H1 (cell line): Measurements from ENCODE around the gene ACTR3C. TPM values are rescaled to one million over a fixed set of nuclear protein-coding genes. Genes with fewer than 3 reads are reported as not detected.

Source experiments
- CTCF ChIA-PET: fragments of 300-600 bp; sonication (Branson Sonifier 250); formaldehyde crosslinking; loops from one replicate; lab custom pipeline; 2021; ENCODE audit not compliant: partially characterized antibody; lab: Charles Lee
- POLR2A ChIA-PET: fragments of 300-600 bp; sonication (Branson Sonifier 250); formaldehyde crosslinking; loops from one replicate; lab custom pipeline; 2021; ENCODE audit warnings: inconsistent platforms; ENCODE audit not compliant: partially characterized antibody; lab: Charles Lee
- DNase-seq, 2 experiments: peaks; one replicate each; pipeline versions ENCODE4 v3.0.0 to v3.0.0-alpha.2; 2010 to 2022; ENCODE audit warnings: low spot score in 2 of 2, low read depth in 1 of 2, mixed read lengths in 1 of 2
- FAIRE-seq: peaks from 2 replicates; lab custom pipeline; 2011; peaks lifted over from hg19 to GRCh38; lab: Jason Lieb, UNC
- H2AFZ ChIP-seq: 2 replicates; pipeline ENCODE4 v1.8.1; 2012; ENCODE audit warnings: low read length, inconsistent platforms
- H2AK5ac ChIP-seq: 2 replicates; pipeline ENCODE4 v1.6.1; 2013; ENCODE audit warnings: low read depth, low read length
- H2BK120ac ChIP-seq: replicated peaks from 2 replicates; pipeline ENCODE3; 2013; ENCODE audit warnings: low read depth, low read length, inconsistent platforms
- H2BK12ac ChIP-seq: 2 replicates; pipeline ENCODE4 v1.6.1; 2013; ENCODE audit warnings: low read depth, low read length
- H2BK15ac ChIP-seq: 2 replicates; pipeline ENCODE4 v1.6.1; 2013; ENCODE audit warnings: low read length
- H2BK20ac ChIP-seq: 2 replicates; pipeline ENCODE4 v1.6.1; 2013; ENCODE audit warnings: low read length
- H2BK5ac ChIP-seq: 2 replicates; pipeline ENCODE4 v1.6.1; 2013; ENCODE audit warnings: low read depth, low read length
- H3K14ac ChIP-seq: 2 replicates; pipeline ENCODE4 v1.6.1; 2013; ENCODE audit warnings: inconsistent platforms; ENCODE audit not compliant: insufficient read length
- H3K18ac ChIP-seq: 2 replicates; pipeline ENCODE4 v1.6.1; 2013; ENCODE audit warnings: low read length; ENCODE audit errors: extremely low read depth
- H3K23ac ChIP-seq: 2 replicates; pipeline ENCODE4 v1.6.1; 2013; ENCODE audit warnings: inconsistent platforms; ENCODE audit not compliant: insufficient read length
- H3K23me2 ChIP-seq: 2 replicates; pipeline ENCODE4 v1.6.1; 2013; ENCODE audit warnings: low read depth, low read length
- H3K27ac ChIP-seq: 2 replicates; pipeline ENCODE4 v1.6.1; 2011; ENCODE audit warnings: low read depth, low read length, inconsistent platforms
- H3K27me3 ChIP-seq, 4 experiments: replicated peaks in 1 of 4; 1 replicate in 1 of 4; 2 replicates in 3 of 4; pipeline versions ENCODE4 v1.6.1 to v1.8.1; 2011 to 2013; ENCODE audit warnings: low read length in 3 of 4, mild to moderate bottlenecking in 3 of 4, inconsistent platforms in 2 of 4, mixed read lengths in 2 of 4, moderate library complexity in 1 of 4; ENCODE audit not compliant: control insufficient read depth in 3 of 4, insufficient read depth in 3 of 4; ENCODE audit errors: extremely low read depth in 1 of 4
- H3K36me3 ChIP-seq, 4 experiments: 2 replicates each; pipeline versions ENCODE4 v1.6.1 to v1.8.1; 2011 to 2013; ENCODE audit warnings: mild to moderate bottlenecking in 4 of 4, low read length in 3 of 4, moderate library complexity in 2 of 4, control low read depth in 1 of 4, inconsistent platforms in 1 of 4; ENCODE audit not compliant: insufficient read depth in 4 of 4, control insufficient read depth in 2 of 4
- H3K4ac ChIP-seq: replicated peaks from 2 replicates; pipeline ENCODE3; 2013; ENCODE audit warnings: low read length, low read depth, mixed read lengths, inconsistent platforms; ENCODE audit not compliant: insufficient read length
- H3K4me1 ChIP-seq, 4 experiments: replicated peaks in 1 of 4; 1 replicate in 1 of 4; 2 replicates in 3 of 4; pipeline versions ENCODE4 v1.6.1 to v1.8.1; 2011 to 2013; ENCODE audit warnings: low read length in 3 of 4, inconsistent platforms in 2 of 4, mixed read lengths in 1 of 4; ENCODE audit not compliant: insufficient read depth in 4 of 4, control insufficient read depth in 3 of 4
- H3K4me2 ChIP-seq, 2 experiments: 2 replicates each; pipeline versions ENCODE4 v1.6.1 to v1.8.1; 2011 to 2013; ENCODE audit warnings: low read depth in 2 of 2, low read length in 2 of 2, control low read depth in 1 of 2, inconsistent platforms in 1 of 2, mild to moderate bottlenecking in 1 of 2; ENCODE audit not compliant: insufficient read depth in 1 of 2
- H3K4me3 ChIP-seq, 4 experiments: fragments of 200-600, 300-600 bp in 1 of 4; sonication (generic), shearing (Covaris generic), sonication (Bioruptor Twin) in 1 of 4; 2 replicates each; pipeline versions ENCODE4 v1.5.1 to v1.8.1; 2011 to 2016; ENCODE audit warnings: low read length in 4 of 4, low read depth in 3 of 4, control low read depth in 2 of 4, inconsistent platforms in 2 of 4, mild to moderate bottlenecking in 2 of 4, mixed read lengths in 1 of 4, moderate library complexity in 1 of 4; ENCODE audit not compliant: insufficient read depth in 2 of 4; ENCODE audit errors: extremely low read depth in 1 of 4
- H3K56ac ChIP-seq: replicated peaks from 2 replicates; pipeline ENCODE3; 2013; ENCODE audit warnings: low read depth, mild to moderate bottlenecking, mixed read lengths, low read length, inconsistent platforms; ENCODE audit not compliant: insufficient read length
- H3K79me1 ChIP-seq: 2 replicates; pipeline ENCODE4 v1.6.1; 2013; ENCODE audit warnings: low read depth, low read length, control low read depth
- H3K79me2 ChIP-seq, 2 experiments: 2 replicates each; pipeline versions ENCODE4 v1.6.1 to v1.8.1; 2012 to 2013; ENCODE audit warnings: low read length in 2 of 2, mild to moderate bottlenecking in 2 of 2, inconsistent platforms in 1 of 2; ENCODE audit not compliant: insufficient read depth in 2 of 2, control insufficient read depth in 1 of 2
- H3K9ac ChIP-seq, 4 experiments: replicated peaks in 1 of 4; 1 replicate in 1 of 4; 2 replicates in 3 of 4; pipeline versions ENCODE4 v1.6.1 to v1.8.1; 2011 to 2013; ENCODE audit warnings: low read depth in 3 of 4, low read length in 3 of 4, control low read depth in 2 of 4, mild to moderate bottlenecking in 2 of 4, moderate library complexity in 2 of 4, inconsistent platforms in 1 of 4; ENCODE audit errors: extremely low read depth in 1 of 4
- H3K9me3 ChIP-seq, 2 experiments: 2 replicates each; pipeline versions ENCODE4 v1.6.1 to v1.8.1; 2012 to 2013; ENCODE audit warnings: mild to moderate bottlenecking in 2 of 2, moderate library complexity in 2 of 2, control low read depth in 1 of 2, inconsistent platforms in 1 of 2, low read depth in 1 of 2, low read length in 1 of 2, mixed read lengths in 1 of 2; ENCODE audit not compliant: insufficient read depth in 2 of 2
- H4K20me1 ChIP-seq, 2 experiments: replicated peaks in 1 of 2; 2 replicates each; pipeline versions ENCODE3 to v1.8.1; 2011 to 2013; ENCODE audit warnings: inconsistent platforms in 2 of 2, low read length in 2 of 2, mild to moderate bottlenecking in 1 of 2; ENCODE audit not compliant: insufficient read depth in 2 of 2, control insufficient read depth in 1 of 2
- H4K5ac ChIP-seq: 2 replicates; pipeline ENCODE4 v1.6.1; 2013; ENCODE audit warnings: low read length, low read depth, mixed read lengths, inconsistent platforms; ENCODE audit not compliant: insufficient read length
- H4K8ac ChIP-seq: 2 replicates; pipeline ENCODE4 v1.8.0; 2013; ENCODE audit warnings: mild to moderate bottlenecking, moderate library complexity, low read length, inconsistent platforms; ENCODE audit not compliant: insufficient read depth; ENCODE audit errors: extremely low read depth
- H4K91ac ChIP-seq: replicated peaks from 2 replicates; pipeline ENCODE3; 2013; ENCODE audit warnings: low read length, mixed read lengths, inconsistent platforms; ENCODE audit not compliant: insufficient read length
- CREB1 ChIP-seq: IDR thresholded peaks from 2 replicates; pipeline ENCODE4 v1.6.1; 2012; ENCODE audit warnings: inconsistent platforms
- POLR2A ChIP-seq, 2 experiments: IDR thresholded peaks; 1 replicate in 1 of 2; 2 replicates in 1 of 2; pipeline ENCODE4 v1.6.1; 2011; ENCODE audit warnings: low read depth in 2 of 2, low read length in 2 of 2, mild to moderate bottlenecking in 2 of 2; ENCODE audit errors: control extremely low read depth in 1 of 2
- RAD21 ChIP-seq, 2 experiments: IDR thresholded peaks in 1 of 2; conservative IDR thresholded peaks in 1 of 2; 2 replicates each; pipeline ENCODE4 v1.6.1; 2011; ENCODE audit warnings: low read depth in 2 of 2, low read length in 2 of 2, improper control_type of control experiment in 1 of 2, inconsistent platforms in 1 of 2, mild to moderate bottlenecking in 1 of 2, moderate library complexity in 1 of 2
- TBP ChIP-seq: IDR thresholded peaks from 2 replicates; pipeline ENCODE4 v1.6.1; 2011; ENCODE audit warnings: low read depth, low read length, improper control_type of control experiment
- YY1 ChIP-seq: IDR thresholded peaks from 2 replicates; pipeline ENCODE4 v1.6.1; 2011; ENCODE audit warnings: low read depth, mild to moderate bottlenecking, low read length
- ZNF274 ChIP-seq: IDR thresholded peaks from 2 replicates; pipeline ENCODE4 v1.7.0; 2012; ENCODE audit warnings: low read length, borderline replicate concordance; ENCODE audit errors: extremely low read depth
- WGBS, 2 experiments: shearing (Covaris generic) in 1 of 2; methylation state at CpG; one replicate each; pipeline versions ENCODE4 v1.1.6 to v1.1.7; 2013 to 2015; ENCODE audit warnings: low lambda C conversion rate in 2 of 2, mixed read lengths in 2 of 2, inconsistent platforms in 1 of 2, low coverage in 1 of 2, missing lambda C conversion rate in 1 of 2; ENCODE audit not compliant: insufficient replicate concordance in 2 of 2, insufficient coverage in 1 of 2, insufficient read length in 1 of 2; ENCODE audit errors: extremely low coverage in 1 of 2, missing lambda C conversion rate in 1 of 2; 5-methylcytosine and 5-hydroxymethylcytosine counted together
- polyA plus RNA-seq, 7 experiments: library from polyadenylated mRNA; depleted of rRNA in 3 of 7; stranded (reverse) in 5 of 7; unstranded in 2 of 7; fragments of >200 nt in 5 of 7; fragments of 200-250 nt in 2 of 7; gene quantifications; 1 replicate in 5 of 7; 2 replicates in 1 of 7; 4 replicates in 1 of 7; pipeline versions ENCODE4 v1.2.1 to v1.2.3, GENCODE V29; 2011 to 2013; ENCODE audit warnings: missing spikeins in 2 of 7, mixed read lengths in 2 of 7
- total RNA-seq: library from RNA; stranded (reverse); fragmentation: NEBNext Ultra II Directional; extraction: Animal tissue kit (Norgen Biotek cat#: 25700); gene quantifications from 2 replicates; pipeline ENCODE4 v1.2.1, GENCODE V29; 2021
- TF ChIP-seq, protein P1 (sequence below), 3 experiments: IDR thresholded peaks; 1 replicate in 2 of 3; 2 replicates in 1 of 3; pipeline versions ENCODE4 v1.5.1 to v1.6.1; 2011; ENCODE audit warnings: low read length in 3 of 3, mild to moderate bottlenecking in 3 of 3, inconsistent platforms in 2 of 3, low read depth in 1 of 3, moderate library complexity in 1 of 3; ENCODE audit not compliant: insufficient read depth in 1 of 3; ENCODE audit errors: control extremely low read depth in 1 of 3

Gene ACTR3C
- total and polyA plus RNA-seq, 2 of the 8 experiments (the other 6 are each of a cell fraction or from before 2014, with no cell fraction given) = 1.5 TPM; not detected in 1

DNA sequence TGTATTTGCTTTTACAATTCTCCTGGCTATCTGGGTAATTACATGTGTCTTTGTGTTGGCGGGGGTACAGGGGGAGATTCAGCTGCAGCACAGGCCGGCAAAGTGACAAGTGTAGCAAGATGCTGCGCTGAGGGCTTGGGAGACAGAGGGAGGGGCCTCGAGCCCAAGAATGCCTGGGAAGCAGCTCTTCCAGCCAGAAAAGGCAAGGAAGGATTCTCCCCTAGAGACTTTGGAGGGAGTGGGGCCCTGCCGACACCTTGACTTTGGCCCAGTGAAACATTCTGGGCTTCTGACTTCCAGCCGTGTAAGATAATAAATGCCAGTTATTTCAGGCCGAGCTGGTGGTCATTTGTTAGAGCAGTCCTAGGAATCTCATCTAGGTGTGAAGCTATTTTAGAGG lies 38.1 kb upstream of the ACTR3C start:
- TF ChIP-seq ZNF274 (no peak), POLR2A (IDR thresholded peaks at IDR 0.05; ENCODE audit: control extremely low read depth in 1 of 2, low read depth in 2 of 2, low read length in 2 of 2) (no peak), CREB1 (no peak), RAD21 (IDR thresholded peaks at IDR 0.05 in 1 of 2, conservative IDR thresholded peaks at IDR 0.05 in 1 of 2; ENCODE audit: low read depth in 2 of 2, low read length in 2 of 2) (0 out of 4 replicates have a peak, but pooled peaks of 1 of the 2 experiments have one; percentile 1), YY1 (no peak), TBP (no peak)
- TF ChIP-seq, protein P1, sequence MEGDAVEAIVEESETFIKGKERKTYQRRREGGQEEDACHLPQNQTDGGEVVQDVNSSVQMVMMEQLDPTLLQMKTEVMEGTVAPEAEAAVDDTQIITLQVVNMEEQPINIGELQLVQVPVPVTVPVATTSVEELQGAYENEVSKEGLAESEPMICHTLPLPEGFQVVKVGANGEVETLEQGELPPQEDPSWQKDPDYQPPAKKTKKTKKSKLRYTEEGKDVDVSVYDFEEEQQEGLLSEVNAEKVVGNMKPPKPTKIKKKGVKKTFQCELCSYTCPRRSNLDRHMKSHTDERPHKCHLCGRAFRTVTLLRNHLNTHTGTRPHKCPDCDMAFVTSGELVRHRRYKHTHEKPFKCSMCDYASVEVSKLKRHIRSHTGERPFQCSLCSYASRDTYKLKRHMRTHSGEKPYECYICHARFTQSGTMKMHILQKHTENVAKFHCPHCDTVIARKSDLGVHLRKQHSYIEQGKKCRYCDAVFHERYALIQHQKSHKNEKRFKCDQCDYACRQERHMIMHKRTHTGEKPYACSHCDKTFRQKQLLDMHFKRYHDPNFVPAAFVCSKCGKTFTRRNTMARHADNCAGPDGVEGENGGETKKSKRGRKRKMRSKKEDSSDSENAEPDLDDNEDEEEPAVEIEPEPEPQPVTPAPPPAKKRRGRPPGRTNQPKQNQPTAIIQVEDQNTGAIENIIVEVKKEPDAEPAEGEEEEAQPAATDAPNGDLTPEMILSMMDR (IDR thresholded peaks at IDR 0.05; ENCODE audit: control extremely low read depth in 1 of 3, insufficient read depth in 1 of 3, low read depth in 1 of 3, low read length in 3 of 3) = no peak

More for the DNA sequence above, 38.1 kb upstream of the ACTR3C start:
- Histone ChIP-seq H2BK15ac (no peak overlapping the region; the same call in 1 of the 2 replicates), H3K27me3 (no peaks in the 10 kb centered on the region; a peak in 1 of 7 replicates), H3K4me3 (no peak overlapping the region), H4K8ac (no peak overlapping the region; the same call in 1 of the 2 replicates), H3K56ac (no peak overlapping the region), H2BK5ac (peak overlapping the region; percentile 29; the same call in 1 of the 2 replicates), H4K20me1 (peaks cover 0 to 5% of the 10 kb centered on the region in 2 experiments), H3K79me2 (no peaks in the 10 kb centered on the region), H2BK12ac (0 out of 2 replicates have a peak overlapping the region, but pooled peaks have one; percentile 10), H3K14ac (no peak overlapping the region), H3K9ac (no peak overlapping the region), H3K4me2 (peak overlapping the region in 1 of 2 experiments; percentile 5; a peak in 1 of 4 replicates), H2BK120ac (no peak overlapping the region), H4K91ac (no peak overlapping the region), H3K79me1 (no peaks in the 10 kb centered on the region; the same call in 1 of the 2 replicates), H2BK20ac (no peak overlapping the region), H2AK5ac (no peak overlapping the region), H3K9me3 (no peaks in the 10 kb centered on the region), H4K5ac (no peak overlapping the region), H2AFZ (no peak overlapping the region), H3K27ac (no peak overlapping the region), H3K36me3 (no peaks in the 10 kb centered on the region), H3K4me1 (peaks cover 14 to 23% (median 18%) of the 10 kb centered on the region in 4 experiments), H3K23ac (no peak overlapping the region), H3K23me2 (peaks cover 13% of the 10 kb centered on the region; the same call in 1 of the 2 replicates), H3K4ac (no peak overlapping the region), H3K18ac (peak overlapping the region; percentile 29; the same call in 1 of the 2 replicates)
- WGBS, 2 experiments = 57% methylated on average over 7 of the region's 7 CpGs; no CpG with 5 or more reads in 1 of the 2 experiments
- FAIRE-seq (no peak), DNase-seq (no peak)
- CTCF ChIA-PET = interaction anchor here (0.8 to 2.4 kb wide), 7 partner anchors 9 to 75 kb away, joined by 3 to 12 read pairs (median 5); a partner anchor contains a TSS
- POLR2A ChIA-PET = interaction anchor here (0.6 to 3.8 kb wide), 9 partner anchors 11 to 1217 kb away, joined by 3 to 43 read pairs (median 5); no protein-coding TSS in a partner anchor
